Loucy (cell line): Measurements from ENCODE around the gene UGGT2.

Experiments
- CTCF ChIP-seq: fragments of 200-600 bp; sonication (generic); conservative IDR thresholded peaks from 2 replicates; pipeline ENCODE4 v1.5.1; 2014; ENCODE audit warnings: mild to moderate bottlenecking, antibody characterized with exemption, low read length
- EZH2phosphoT487 ChIP-seq: fragments of 200-600 bp; IDR thresholded peaks from 2 replicates; pipeline ENCODE4 v1.6.1; 2018; ENCODE audit warnings: antibody characterized with exemption, mild to moderate bottlenecking, moderate library complexity, borderline replicate concordance

DNA sequence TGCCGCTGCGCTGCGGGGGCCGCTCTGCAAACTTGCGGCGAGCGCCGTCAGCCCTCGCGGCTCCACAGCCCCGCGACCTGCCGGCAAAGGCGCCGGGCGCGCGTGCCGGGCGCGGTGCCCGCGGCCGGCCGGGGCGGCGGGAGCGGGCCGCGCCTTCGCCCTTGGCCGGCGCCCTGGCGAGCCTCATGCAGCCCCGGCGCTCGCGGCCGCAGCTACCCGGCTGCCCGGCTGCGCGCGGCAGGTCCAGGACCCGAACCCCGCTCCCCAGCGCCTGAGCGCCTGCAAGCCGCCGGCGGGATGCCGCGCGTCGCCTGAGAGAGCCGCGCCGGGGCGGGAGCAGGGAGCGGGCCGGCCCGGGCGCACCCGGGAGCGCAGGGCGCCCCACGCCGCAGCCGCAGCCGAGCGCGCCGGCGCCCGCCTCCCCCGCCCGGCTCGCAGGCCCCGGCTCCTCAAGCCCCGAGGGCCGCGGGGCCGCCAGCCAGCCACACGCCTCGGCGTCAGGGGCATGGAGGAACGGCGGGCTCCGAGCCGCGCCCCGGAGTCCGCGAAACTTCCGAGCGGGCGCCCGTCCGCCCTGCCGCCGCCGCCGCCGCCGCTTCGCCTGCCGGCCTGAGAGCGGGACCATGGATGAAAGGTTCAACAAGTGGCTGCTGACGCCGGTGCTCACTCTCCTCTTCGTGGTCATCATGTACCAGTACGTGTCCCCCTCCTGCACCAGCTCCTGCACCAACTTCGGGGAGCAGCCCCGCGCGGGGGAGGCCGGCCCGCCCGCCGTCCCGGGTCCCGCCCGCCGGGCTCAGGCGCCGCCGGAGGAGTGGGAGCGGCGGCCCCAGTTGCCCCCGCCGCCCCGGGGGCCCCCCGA is 37.3 kb upstream of the UGGT2 start:
- no peak for TF ChIP-seq CTCF
- no peak for TF ChIP-seq EZH2phosphoT487
